Activated naive CD8-positive, alpha-beta T cell treated with anti-CD3 and anti-CD28 coated beads, Interleukin-2, amount 50 U/mL, for 24 hours (primary cell): ENCODE results near the gene TMED4.
A peak's percentile ranks its signal among the peaks of the same experiment; 100 is the strongest.
"Not testable (repeated sequence)": the region's sequence is repeated elsewhere in the genome, so short reads cannot be mapped to it uniquely, and the experiment has no call there.

Experiments used
- ATAC-seq: fragments of 150-1000 bp; cut with Tn5 transposase; one replicate; pipeline ENCODE4 v1.10.0; 2021
- DNase-seq: peaks from one replicate; pipeline ENCODE4 v3.0.0; 2021
- H3K27ac Mint-ChIP-seq: one replicate; pipeline ENCODE4 v1.8.0; 2021; ENCODE audit warnings: mild to moderate bottlenecking, mixed read lengths
- H3K27me3 Mint-ChIP-seq: one replicate; pipeline ENCODE4 v1.8.0; 2021; ENCODE audit warnings: mixed read lengths
- H3K36me3 Mint-ChIP-seq: one replicate; pipeline ENCODE4 v1.8.0; 2021; ENCODE audit warnings: low read depth, mixed read lengths
- H3K4me1 Mint-ChIP-seq: one replicate; pipeline ENCODE4 v1.8.0; 2021; ENCODE audit warnings: mixed read lengths
- H3K4me3 Mint-ChIP-seq: one replicate; pipeline ENCODE4 v1.8.0; 2021; ENCODE audit warnings: mild to moderate bottlenecking, moderate library complexity, mixed read lengths
- H3K9me3 Mint-ChIP-seq: one replicate; pipeline ENCODE4 v1.8.0; 2021; ENCODE audit warnings: mixed read lengths

Gene TMED4

DNA sequence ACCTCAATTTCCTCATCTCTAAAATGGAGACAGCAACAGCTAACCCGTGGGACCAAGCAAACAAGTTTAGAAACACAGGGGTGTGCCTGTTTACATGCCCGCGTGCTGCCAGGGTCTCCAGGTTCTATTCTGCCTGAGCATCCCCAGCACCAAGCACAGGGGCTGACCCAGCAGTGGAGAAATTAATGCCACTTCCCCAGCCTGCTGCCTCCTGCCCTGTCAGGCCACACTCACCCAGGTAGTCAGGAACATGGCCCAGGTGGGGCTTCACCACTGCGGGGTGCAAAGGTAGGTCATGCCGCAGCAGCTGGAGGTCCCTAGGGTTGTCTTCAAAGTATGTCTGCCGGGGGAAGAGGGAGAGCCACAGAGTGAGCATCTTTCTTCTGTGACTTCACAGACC is 14.1 kb downstream of the TMED4 start:
- Mint-ChIP-seq H3K36me3 (peaks cover 63% of the 10 kb centered on the region), H3K4me3 (no peak overlapping the region), H3K9me3 (no peaks in the 10 kb centered on the region), H3K27ac (peak overlapping the region; percentile 50), H3K27me3 (no peaks in the 10 kb centered on the region), H3K4me1 (peaks cover 19% of the 10 kb centered on the region)
- DNase-seq (no peak), ATAC-seq (no peak)

DNA sequence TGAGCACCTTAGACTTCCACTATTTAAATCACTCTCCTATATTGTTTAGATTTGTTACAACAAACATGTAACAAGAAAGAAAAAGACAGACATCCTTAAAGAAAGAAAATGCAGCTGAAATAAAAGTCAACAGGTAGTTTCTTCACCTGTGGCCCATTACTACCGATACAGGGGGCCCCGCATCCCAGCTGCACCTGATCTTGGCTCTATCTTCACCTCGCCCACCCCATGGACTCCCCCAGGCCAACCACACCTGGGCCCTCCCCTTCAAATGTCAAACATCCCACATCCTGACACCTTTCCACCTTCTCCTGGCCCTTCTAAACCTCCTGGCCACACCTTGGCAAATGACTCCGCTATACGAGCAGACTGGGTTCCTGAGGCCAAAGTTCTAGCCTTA is 15.4 kb downstream of the TMED4 start:
- Mint-ChIP-seq H3K27me3 (no peaks in the 10 kb centered on the region), H3K36me3 (peaks cover 51% of the 10 kb centered on the region), H3K4me3 (no peak overlapping the region), H3K4me1 (peaks cover 9% of the 10 kb centered on the region), H3K27ac (no peak overlapping the region), H3K9me3 (no peaks in the 10 kb centered on the region)
- ATAC-seq (no peak), DNase-seq (no peak)

DNA sequence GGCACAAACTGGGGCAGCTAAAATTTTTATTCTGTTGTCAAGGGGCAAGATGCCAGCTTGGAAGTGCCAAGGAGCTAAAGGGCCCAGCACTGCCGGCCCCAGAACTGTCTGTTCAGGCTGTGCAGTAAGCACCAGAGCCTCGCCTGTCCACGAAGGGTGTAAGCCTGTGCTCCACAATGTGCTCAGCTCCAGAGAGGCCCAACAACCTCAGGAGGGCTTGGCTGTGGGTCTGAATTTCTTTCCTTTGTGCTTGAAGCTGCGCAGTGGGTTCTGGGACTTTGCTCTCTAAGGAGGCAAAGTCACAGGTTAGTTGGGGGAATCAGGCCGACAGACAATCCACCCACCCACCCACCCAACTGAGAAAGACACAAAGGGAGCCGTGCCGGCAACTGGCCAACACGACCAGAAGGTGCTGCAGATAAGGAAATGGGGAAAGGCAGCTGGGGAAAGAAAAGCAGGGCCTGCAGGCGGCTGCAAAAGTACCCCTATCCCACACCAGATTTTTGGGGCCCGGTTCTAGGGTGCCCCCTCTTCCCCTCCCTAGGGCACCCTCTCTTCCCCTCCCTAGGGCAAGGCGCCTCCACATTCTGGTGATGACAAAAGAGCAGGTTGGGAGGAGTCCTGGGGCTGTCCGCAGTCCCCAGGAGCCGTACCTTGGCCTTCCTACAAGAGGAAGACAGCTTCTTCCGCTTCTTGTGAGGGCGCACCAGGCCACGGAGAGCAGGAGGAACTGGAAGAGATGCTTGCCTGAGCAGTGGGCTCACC is 16.1 kb downstream of the TMED4 start:
- DNase-seq: no peak
- peaks cover 44% of the 10 kb centered on the region for H3K36me3 Mint-ChIP-seq
- no peaks in the 10 kb centered on the region for H3K27me3 Mint-ChIP-seq
- H3K4me3 Mint-ChIP-seq: no peak overlapping the region
- no peaks in the 10 kb centered on the region for H3K9me3 Mint-ChIP-seq
- peak; percentile 29 for ATAC-seq
- H3K27ac Mint-ChIP-seq: no peak overlapping the region
- H3K4me1 Mint-ChIP-seq: peaks cover 4% of the 10 kb centered on the region

DNA sequence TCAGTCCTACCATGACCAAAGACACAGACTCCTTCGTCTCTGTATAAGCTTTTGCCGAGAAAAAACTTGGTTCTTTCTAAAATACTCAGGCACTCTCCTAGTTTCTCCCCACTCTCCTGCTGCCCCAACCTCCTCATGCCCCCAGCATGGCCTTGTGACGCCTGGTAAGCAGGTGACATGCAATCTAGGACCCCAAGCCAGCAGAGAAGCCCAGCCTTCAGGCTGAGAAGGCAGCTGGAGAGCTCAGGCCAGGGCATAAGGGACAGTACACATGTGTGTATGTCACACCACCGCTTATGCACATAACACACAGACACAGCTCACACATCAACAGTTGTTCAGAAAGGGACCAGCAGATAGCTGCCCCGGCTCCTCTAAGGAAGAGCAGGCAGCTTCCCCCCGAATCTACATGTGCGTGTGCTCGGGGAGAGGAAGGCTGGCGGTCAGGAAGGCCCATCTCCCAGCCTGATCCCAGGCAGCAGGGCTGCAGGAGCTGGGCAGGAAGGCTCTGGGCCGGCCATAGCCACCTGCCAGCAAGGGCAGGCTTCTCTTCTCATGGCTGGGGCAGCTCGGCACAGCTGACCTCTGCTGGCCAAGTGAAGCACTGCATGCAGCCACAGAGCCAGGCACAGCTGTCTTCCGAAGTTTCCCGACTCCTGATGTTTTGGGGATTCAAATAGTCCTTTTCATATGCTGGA is 16.8 kb downstream of the TMED4 start:
- H3K27me3 Mint-ChIP-seq: no peaks in the 10 kb centered on the region
- ATAC-seq (peak; percentile 63), DNase-seq (peak; percentile 68)
- no peaks in the 10 kb centered on the region for H3K9me3 Mint-ChIP-seq
- peaks cover 40% of the 10 kb centered on the region for H3K36me3 Mint-ChIP-seq
- no peak overlapping the region for H3K4me3 Mint-ChIP-seq
- H3K4me1 Mint-ChIP-seq: peaks cover 4% of the 10 kb centered on the region
- peak overlapping the region; percentile 35 for H3K27ac Mint-ChIP-seq

DNA sequence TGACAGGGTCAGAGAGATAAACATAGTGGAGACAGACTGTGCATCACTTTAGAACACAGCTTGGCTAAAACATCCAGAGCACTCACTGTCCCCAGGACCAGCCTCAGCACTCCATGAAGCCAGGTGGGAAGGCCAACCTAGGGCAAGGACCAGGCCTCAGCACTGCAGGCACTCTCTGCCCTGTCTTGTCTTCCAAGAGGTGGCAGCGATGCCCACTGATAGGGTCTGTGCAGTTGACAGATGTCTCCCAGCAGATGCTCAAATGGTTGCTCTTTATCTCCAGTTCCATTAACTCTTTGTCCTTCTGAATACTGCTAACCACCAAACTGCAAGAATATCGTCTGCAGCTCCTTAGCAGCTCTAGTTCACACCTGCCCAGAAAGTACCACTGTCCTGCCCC is 17.4 kb downstream of the TMED4 start:
- H3K27ac Mint-ChIP-seq: no peak overlapping the region
- no peak for DNase-seq
- H3K27me3 Mint-ChIP-seq: no peaks in the 10 kb centered on the region
- no peak overlapping the region for H3K4me3 Mint-ChIP-seq
- peaks cover 36% of the 10 kb centered on the region for H3K36me3 Mint-ChIP-seq
- H3K4me1 Mint-ChIP-seq: peaks cover 4% of the 10 kb centered on the region
- H3K9me3 Mint-ChIP-seq: no peaks in the 10 kb centered on the region
- no peak for ATAC-seq

DNA sequence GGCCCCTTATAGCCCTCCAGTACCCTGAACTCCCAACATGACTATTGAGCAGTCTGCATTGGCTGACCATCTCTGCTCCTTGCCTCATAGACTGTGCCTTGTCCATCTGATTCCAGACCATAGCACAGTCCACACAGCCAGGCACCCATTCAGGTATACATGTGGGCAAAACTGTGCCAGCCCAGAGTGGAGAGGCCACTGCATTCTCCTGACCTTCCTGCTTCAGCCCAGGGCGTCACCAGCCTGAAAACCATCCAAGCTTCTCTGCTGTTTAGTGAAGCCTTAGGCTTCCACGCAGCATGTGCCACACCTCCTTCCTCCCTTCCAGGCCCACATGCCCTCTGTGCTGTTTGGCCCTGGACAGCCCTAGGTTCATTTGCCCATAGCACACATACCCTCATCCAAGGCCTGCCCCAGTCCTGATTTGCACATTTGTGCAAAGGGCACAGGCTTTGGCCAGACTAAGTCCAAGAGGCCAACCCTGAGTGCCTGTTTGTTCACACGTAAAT is 18.8 kb downstream of the TMED4 start:
- H3K4me1 Mint-ChIP-seq: no peaks in the 10 kb centered on the region
- H3K4me3 Mint-ChIP-seq: no peak overlapping the region
- ATAC-seq (no peak), DNase-seq (no peak)
- no peaks in the 10 kb centered on the region for H3K27me3 Mint-ChIP-seq
- H3K27ac Mint-ChIP-seq: no peak overlapping the region
- H3K36me3 Mint-ChIP-seq: peaks cover 25% of the 10 kb centered on the region
- H3K9me3 Mint-ChIP-seq: no peaks in the 10 kb centered on the region

DNA sequence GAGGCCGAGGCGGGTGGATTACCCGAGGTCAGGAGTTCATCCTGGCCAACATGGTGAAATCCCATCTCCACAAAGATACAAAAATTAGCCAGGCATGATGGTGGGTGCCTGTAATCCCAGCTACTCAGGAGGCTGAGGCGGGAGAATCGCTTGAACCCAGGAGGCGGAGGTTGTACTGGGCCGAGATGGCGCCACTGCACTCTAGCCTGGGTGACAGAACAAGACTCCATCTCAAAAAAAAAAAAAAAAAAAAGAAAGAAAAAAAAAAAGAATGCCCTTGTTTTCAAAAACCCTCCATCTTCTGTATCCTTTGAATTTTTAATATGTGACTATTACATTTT is 19.4 kb downstream of the TMED4 start:
- not testable (repeated sequence) for H3K27me3 Mint-ChIP-seq, H3K9me3 Mint-ChIP-seq, H3K4me1 Mint-ChIP-seq, ATAC-seq, H3K4me3 Mint-ChIP-seq, DNase-seq, H3K27ac Mint-ChIP-seq
- H3K36me3 Mint-ChIP-seq: peaks cover 21% of the 10 kb centered on the region

DNA sequence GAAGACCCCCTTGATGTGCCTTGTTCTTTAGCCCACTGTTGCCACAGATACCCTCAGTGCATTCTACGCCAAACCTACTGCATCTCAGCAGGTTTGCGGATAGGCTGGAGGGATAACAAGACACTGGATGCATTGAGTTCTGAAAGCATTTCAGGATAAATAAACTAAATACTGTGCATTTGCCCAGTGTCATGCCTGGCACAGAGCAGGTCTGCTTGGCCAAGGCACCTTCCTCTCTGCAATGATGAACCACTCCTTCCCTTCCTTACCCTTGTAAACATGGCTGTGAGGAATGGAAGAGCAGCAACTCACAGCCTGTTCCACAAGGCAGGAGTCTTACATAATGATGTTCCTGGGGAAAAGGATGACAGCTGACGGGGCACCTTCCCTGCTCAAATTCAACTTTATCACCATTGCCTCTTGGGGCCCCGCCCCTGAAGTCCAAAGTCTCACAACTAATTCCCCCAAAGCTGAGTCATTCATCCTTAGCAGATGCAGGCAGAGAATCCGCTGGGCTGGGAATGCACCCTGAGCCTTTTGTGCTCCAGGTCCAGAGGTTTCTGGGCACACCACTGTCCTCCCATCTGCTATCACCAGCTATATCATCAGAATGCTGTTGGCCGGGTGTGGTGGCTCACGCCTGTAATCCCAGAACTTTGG is 19.9 kb downstream of the TMED4 start:
- ATAC-seq (no peak), DNase-seq (no peak)
- H3K27ac Mint-ChIP-seq: no peak overlapping the region
- no peaks in the 10 kb centered on the region for H3K27me3 Mint-ChIP-seq
- H3K4me3 Mint-ChIP-seq: no peak overlapping the region
- no peaks in the 10 kb centered on the region for H3K4me1 Mint-ChIP-seq
- peaks cover 17% of the 10 kb centered on the region for H3K36me3 Mint-ChIP-seq
- H3K9me3 Mint-ChIP-seq: no peaks in the 10 kb centered on the region

DNA sequence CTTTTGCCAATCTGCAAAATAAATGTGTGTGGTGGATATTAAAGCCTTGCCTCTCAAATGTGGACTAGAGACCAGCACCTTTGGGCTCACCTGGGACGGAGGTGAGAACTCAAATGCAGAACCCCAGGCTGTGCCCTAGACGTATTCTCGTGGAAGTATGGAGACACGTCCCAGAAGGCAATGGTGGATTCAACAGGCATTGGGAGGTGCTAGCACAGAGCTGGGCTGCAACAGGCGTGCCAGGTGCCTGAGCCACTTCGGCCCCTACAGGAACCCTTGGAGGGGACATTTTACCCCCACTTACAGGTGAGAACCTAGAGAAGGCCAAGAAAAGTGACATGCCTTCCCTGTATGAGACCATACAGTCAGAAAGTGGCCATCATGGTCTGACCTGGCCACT is 20.6 kb downstream of the TMED4 start:
- no peak for ATAC-seq
- Mint-ChIP-seq H3K4me3 (no peak overlapping the region), H3K27ac (no peak overlapping the region)

DNA sequence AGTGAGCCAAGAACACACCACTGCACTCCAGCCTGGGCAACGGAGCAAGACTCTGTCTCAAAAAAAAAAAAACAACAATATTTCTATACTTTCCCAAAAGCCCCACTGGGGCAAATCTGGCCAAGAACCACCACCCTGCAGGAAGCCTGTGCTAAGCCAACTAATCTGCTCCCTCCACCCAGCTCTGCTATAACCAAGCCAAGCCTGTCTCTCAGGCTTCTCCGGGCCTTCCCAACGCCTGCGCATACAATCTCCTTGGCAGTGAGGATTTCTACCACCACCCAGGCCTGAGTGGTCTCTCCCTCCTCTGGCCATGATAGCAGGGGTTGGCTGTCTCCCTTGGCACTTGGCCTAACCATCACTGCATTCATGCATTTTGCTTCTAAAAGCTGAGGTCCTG is 22.5 kb downstream of the TMED4 start:
- Mint-ChIP-seq H3K4me1 (no peaks in the 10 kb centered on the region), H3K36me3 (peaks cover 5% of the 10 kb centered on the region), H3K27me3 (peaks cover 2% of the 10 kb centered on the region), H3K9me3 (no peaks in the 10 kb centered on the region), H3K4me3 (no peak overlapping the region), H3K27ac (no peak overlapping the region)
- DNase-seq (no peak), ATAC-seq (no peak)

More for the DNA sequence above, 20.6 kb downstream of the TMED4 start:
- DNase-seq: no peak
- H3K4me1 Mint-ChIP-seq: no peaks in the 10 kb centered on the region
- no peaks in the 10 kb centered on the region for H3K9me3 Mint-ChIP-seq
- peaks cover 16% of the 10 kb centered on the region for H3K36me3 Mint-ChIP-seq
- peaks cover 2% of the 10 kb centered on the region for H3K27me3 Mint-ChIP-seq

DNA sequence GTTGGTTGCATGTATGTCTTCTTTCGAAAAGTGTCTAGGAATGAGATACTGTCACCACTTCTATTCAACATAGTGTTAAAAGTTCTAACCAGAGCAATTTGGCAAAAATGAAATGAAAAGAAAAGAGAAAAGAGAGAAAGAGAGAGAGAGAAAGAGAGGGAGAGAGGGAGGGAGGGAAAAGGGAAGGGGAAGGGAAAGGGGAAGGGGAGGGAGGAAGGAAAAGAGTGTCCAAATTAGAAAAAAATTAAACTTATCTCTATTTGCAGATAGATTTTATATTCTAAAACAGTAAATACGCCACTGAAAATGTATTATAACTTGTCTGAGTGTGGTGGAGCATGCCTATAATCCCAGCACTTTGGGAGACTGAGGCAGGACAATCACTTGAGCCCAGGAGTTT is 24.5 kb downstream of the TMED4 start:
- Mint-ChIP-seq H3K9me3 (no peaks in the 10 kb centered on the region), H3K27me3 (peaks cover 2% of the 10 kb centered on the region), H3K36me3 (no peaks in the 10 kb centered on the region), H3K4me3 (no peak overlapping the region), H3K4me1 (no peaks in the 10 kb centered on the region), H3K27ac (no peak overlapping the region)
- ATAC-seq (no peak), DNase-seq (no peak)

DNA sequence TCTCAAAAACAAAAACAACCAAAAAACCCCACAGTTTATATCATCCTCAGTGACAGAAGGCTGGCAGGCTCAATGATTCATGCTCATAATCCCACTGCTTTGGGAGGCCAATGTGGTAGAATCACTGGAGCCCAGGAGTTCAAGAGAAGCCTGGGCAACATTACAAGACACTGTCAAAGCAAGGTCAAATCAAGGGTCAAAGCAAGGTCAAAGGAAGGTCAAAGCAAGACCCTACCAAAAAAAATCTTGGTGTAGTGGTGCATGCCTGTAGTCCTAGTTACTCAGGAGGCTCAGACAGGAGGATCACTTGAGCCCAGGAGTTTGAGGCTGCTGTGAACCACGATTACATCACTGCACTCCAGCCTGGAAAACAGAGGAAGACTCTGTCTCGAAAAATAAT is 26.7 kb downstream of the TMED4 start:
- no peak for DNase-seq
- H3K27me3 Mint-ChIP-seq: peaks cover 2% of the 10 kb centered on the region
- no peaks in the 10 kb centered on the region for H3K9me3 Mint-ChIP-seq
- no peak overlapping the region for H3K27ac Mint-ChIP-seq
- H3K4me3 Mint-ChIP-seq: no peak overlapping the region
- H3K36me3 Mint-ChIP-seq: no peaks in the 10 kb centered on the region
- H3K4me1 Mint-ChIP-seq: no peaks in the 10 kb centered on the region
- ATAC-seq: no peak

DNA sequence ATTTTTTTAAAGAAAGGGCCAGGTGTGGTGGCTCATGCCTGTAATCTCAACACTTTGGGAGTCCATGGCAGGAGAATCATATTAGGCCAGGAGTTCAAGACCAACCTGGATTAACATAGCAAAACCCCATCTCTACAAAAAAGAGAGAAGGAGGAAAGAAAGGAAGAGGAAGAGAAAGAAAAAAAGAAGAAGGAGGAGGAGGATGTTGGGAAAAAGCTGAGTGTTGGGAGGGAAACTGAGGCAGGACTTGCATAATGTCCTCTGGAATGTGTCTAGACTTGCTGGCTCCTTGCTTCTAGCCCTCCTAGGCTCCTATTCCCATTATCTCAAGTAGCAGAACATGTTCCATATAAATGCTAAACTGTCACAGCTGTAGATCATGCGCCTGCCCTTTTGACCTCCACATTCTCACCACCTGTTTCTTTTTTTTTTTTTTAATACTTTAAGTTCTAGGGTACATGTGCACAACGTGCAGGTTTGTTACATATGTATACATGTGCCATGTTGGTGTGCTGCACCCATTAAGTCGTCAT is 29.5 kb downstream of the TMED4 start:
- not testable (repeated sequence) for H3K27me3 Mint-ChIP-seq, H3K27ac Mint-ChIP-seq, DNase-seq, H3K36me3 Mint-ChIP-seq, H3K9me3 Mint-ChIP-seq, H3K4me1 Mint-ChIP-seq, ATAC-seq, H3K4me3 Mint-ChIP-seq

DNA sequence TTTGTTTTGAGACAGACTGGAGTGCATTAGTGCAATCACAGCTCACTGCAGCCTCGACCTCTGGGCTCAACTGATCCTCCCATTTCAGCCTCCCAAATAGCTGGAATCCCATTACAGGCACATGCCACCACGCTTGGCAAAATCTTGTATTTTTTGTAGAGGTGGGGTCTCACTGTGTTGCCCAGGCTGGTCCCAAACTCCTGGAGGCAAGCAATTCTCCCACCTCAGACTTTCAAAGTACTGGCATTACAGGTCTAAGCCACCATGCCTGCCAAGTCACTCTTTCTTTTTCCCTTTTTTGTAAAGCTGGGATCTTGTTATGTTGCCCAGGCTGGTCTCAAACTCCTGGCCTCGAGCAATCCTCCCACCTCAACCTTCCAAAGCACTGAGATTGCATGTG is 32.6 kb downstream of the TMED4 start:
- Mint-ChIP-seq H3K9me3 (no peaks in the 10 kb centered on the region), H3K4me3 (no peak overlapping the region), H3K4me1 (peaks cover 3% of the 10 kb centered on the region), H3K27me3 (peaks cover 4% of the 10 kb centered on the region), H3K36me3 (no peaks in the 10 kb centered on the region), H3K27ac (no peak overlapping the region)
- no peak for ATAC-seq
- DNase-seq: no peak

DNA sequence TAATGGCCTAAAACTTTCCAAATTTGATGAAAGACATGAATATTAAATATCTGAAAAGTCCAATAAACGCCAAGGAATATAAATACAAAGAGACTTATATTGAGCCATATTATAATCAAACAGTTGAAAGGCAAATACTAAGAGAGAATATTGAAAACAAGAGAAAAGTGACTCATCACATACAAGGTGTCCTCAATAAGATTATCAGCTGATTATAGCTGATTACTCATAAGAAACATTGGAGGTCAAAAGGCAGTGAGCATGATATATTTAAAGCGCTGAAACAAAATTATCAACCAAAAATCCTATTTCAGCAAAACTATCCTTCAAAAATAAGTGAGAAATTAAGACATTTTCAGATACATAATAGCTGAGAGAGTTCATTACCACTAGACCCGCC is 33.1 kb downstream of the TMED4 start:
- Mint-ChIP-seq H3K27me3 (peaks cover 4% of the 10 kb centered on the region), H3K4me1 (peaks cover 3% of the 10 kb centered on the region), H3K36me3 (no peaks in the 10 kb centered on the region), H3K9me3 (no peaks in the 10 kb centered on the region), H3K27ac (no peak overlapping the region), H3K4me3 (no peak overlapping the region)
- DNase-seq (no peak), ATAC-seq (no peak)
